AG04450 (cell line): Measurements from ENCODE around the gene STX2. TPM values are rescaled to one million over a fixed set of nuclear protein-coding genes. Genes with fewer than 3 reads are reported as not detected.

Experiments used
- CTCF ChIA-PET: fragments of 300-600, 350-600 bp; formaldehyde crosslinking; extraction: SDS; loops from one replicate; lab custom pipeline; 2022; ENCODE audit warnings: antibody characterized with exemption, inconsistent platforms; lab: Charles Lee
- POLR2A ChIA-PET: fragments of 350-600 bp; formaldehyde crosslinking; extraction: SDS; loops from one replicate; lab custom pipeline; 2021; ENCODE audit warnings: antibody characterized with exemption, inconsistent platforms; lab: Yijun Ruan, JAX
- DNase-seq: peaks from one replicate; pipeline ENCODE4 v3.0.0-alpha.2; 2011; ENCODE audit warnings: low read depth, low spot score
- H3K27ac ChIP-seq: one replicate; pipeline ENCODE4 v1.5.1; 2012; ENCODE audit warnings: low read depth, low read length, control low read depth
- H3K27me3 ChIP-seq: one replicate; pipeline ENCODE4 v1.6.0; 2012; ENCODE audit warnings: low read length; ENCODE audit not compliant: control insufficient read depth, insufficient read depth
- H3K4me3 ChIP-seq: 2 replicates; pipeline ENCODE4 v1.5.1; 2011; ENCODE audit warnings: mild to moderate bottlenecking, low read depth, low read length, control low read depth
- H3K9me3 ChIP-seq: 2 replicates; pipeline ENCODE4 v1.5.1; 2012; ENCODE audit warnings: low read length; ENCODE audit not compliant: control insufficient read depth, insufficient read depth
- polyA plus RNA-seq: library from polyadenylated mRNA; depleted of rRNA; stranded (reverse); fragments of >200 nt; gene quantifications from 2 replicates; pipeline ENCODE4 v1.2.3, GENCODE V29; 2011
- TF ChIP-seq, protein P1 (sequence below): IDR thresholded peaks from 2 replicates; pipeline ENCODE4 v1.5.1; 2011; ENCODE audit warnings: low read depth, low read length, control low read depth, inconsistent platforms

Gene STX2
- polyA plus RNA-seq, 1 experiment = 42.8 TPM

DNA sequence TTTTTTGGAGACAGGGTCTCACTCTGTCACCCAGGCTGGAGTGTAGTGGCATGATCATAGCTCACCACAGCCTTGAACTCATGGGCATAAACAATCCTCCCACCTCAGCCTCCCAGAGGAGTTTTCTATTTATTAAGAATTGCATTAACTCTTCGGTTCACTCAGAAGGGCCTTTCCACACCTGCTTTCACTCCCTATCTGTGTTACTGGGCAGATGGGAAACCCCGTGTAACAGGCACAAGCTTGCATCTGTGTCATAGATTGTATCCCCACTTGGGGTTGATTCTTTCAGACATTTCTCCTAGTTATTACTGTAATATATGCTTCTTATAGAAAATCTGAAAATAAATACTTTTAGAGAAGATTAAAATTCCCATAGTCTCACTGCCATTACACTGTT, 38.7 kb downstream of the STX2 start:
- ChIA-PET CTCF (interaction anchor here (1.2 kb wide), 1 partner anchor 70 kb away, joined by 3 read pairs; no protein-coding TSS in a partner anchor), POLR2A (no interaction called here)
- Histone ChIP-seq H3K4me3 (no peak overlapping the region), H3K9me3 (no peaks in the 10 kb centered on the region), H3K27ac (no peak overlapping the region), H3K27me3 (no peaks in the 10 kb centered on the region)
- DNase-seq = no peak
- TF ChIP-seq, protein P1, sequence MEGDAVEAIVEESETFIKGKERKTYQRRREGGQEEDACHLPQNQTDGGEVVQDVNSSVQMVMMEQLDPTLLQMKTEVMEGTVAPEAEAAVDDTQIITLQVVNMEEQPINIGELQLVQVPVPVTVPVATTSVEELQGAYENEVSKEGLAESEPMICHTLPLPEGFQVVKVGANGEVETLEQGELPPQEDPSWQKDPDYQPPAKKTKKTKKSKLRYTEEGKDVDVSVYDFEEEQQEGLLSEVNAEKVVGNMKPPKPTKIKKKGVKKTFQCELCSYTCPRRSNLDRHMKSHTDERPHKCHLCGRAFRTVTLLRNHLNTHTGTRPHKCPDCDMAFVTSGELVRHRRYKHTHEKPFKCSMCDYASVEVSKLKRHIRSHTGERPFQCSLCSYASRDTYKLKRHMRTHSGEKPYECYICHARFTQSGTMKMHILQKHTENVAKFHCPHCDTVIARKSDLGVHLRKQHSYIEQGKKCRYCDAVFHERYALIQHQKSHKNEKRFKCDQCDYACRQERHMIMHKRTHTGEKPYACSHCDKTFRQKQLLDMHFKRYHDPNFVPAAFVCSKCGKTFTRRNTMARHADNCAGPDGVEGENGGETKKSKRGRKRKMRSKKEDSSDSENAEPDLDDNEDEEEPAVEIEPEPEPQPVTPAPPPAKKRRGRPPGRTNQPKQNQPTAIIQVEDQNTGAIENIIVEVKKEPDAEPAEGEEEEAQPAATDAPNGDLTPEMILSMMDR = no peak

DNA sequence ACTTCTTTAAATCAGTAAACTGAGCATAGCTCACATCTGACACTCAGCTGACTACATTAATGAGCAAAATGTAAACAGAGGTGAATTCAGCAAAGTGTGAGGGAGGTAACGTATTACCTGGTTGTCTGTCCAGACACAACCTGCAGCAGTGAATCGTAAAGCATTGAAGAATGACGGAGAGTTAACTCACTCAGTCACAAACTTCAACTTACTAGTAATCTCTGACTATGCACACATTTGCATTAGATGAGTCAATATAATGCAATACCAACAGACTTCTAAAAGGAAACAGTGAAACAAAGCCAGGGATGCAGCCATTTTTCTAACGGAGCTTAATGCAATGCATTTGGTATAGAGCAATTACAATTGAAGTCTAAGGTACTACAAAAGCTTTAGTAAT, 40.0 kb downstream of the STX2 start:
- ChIA-PET CTCF (interaction anchor here (1.3 to 1.4 kb wide), 2 partner anchors 19 to 21 kb away, joined by 3 to 4 read pairs; no protein-coding TSS in a partner anchor), POLR2A (no interaction called here)

DNA sequence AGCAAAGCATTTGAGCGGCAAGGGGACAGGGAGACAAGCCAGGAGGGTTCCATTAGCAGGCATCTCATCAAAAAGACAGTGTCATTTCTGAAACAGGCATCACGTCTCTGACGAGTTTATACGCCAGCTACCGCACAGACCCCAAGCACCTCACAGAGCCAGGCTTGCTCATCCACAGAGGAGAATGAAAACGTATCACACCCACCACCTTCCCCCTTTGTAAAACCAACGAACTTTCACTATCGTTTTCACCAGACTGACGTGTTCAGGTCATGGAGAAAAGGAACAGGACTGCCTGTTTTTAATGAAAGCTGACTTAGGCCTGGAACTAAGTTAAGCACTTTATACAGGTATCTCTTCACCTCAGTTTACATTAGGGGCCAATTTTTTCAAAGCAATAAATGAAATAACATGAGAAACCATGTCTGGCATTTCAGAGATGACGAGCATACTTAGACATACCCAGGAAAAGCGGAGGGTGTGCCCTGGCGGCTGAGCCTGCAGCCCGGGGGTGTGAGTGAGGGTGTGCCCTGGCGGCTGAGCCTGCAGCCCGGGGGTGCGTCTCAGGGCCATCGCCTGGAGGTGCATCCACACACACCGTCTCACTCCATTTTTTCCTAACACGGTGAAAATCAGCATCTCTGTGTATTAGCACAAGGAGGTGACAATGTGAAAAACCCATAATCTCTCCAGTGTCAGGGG, 41.9 kb downstream of the STX2 start:
- TF ChIP-seq, protein P1 = no peak
- no peaks in the 10 kb centered on the region for H3K9me3 ChIP-seq
- POLR2A ChIA-PET = no interaction called here
- H3K4me3 ChIP-seq = no peak overlapping the region
- DNase-seq = no peak
- no peaks in the 10 kb centered on the region for H3K27me3 ChIP-seq
- CTCF ChIA-PET = no interaction called here
- no peak overlapping the region for H3K27ac ChIP-seq

More for the DNA sequence above, 40.0 kb downstream of the STX2 start:
- Histone ChIP-seq H3K27ac (no peak overlapping the region), H3K4me3 (no peak overlapping the region), H3K9me3 (no peaks in the 10 kb centered on the region), H3K27me3 (no peaks in the 10 kb centered on the region)
- TF ChIP-seq, protein P1 = no peak
- no peak for DNase-seq

DNA sequence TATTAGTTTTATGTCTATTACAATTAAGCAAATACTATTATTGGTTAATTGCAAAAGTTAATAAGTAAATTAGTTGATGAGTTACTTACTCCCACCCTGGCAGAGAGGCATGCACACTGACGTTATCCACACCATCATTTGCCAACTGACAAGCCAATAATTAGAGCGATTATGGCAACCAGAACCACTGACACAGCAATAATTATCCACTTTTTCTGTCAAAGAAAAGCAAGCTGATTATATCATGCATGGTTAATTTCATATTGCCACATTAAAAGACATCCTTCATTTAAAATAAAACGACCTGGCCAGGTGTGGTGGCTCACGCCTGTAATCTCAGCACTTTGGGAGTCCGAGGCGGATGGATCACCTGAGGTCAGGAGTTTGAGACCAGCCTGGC, 43.1 kb downstream of the STX2 start:
- Histone ChIP-seq H3K27me3 (no peaks in the 10 kb centered on the region), H3K4me3 (no peak overlapping the region), H3K9me3 (no peaks in the 10 kb centered on the region), H3K27ac (no peak overlapping the region)
- CTCF ChIA-PET = interaction anchor here (0.5 to 1.0 kb wide), 3 partner anchors 31 to 958 kb away, joined by 3 to 5 read pairs (median 3); no protein-coding TSS in a partner anchor
- DNase-seq = no peak
- POLR2A ChIA-PET = interaction anchor here (0.7 kb wide), 1 partner anchor 35 kb away, joined by 3 read pairs; no protein-coding TSS in a partner anchor
- TF ChIP-seq, protein P1 = no peak

DNA sequence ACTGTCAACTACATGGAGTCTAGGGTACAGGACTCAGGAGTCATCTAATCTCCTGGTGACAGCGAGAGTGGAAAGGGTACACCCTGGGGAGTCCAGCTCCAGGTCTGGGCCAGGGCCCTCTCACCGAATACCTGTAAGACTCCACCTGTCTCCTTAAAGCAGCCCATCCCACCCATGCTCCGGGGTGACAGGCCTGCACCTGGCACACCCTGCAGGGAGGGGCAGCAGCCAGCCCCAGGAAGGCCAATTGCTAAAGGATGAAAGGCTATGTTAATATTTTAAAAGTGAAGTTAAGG, 45.5 kb downstream of the STX2 start:
- ChIA-PET POLR2A (no interaction called here), CTCF (interaction anchor here (0.8 kb wide), 1 partner anchor 17 kb away, joined by 3 read pairs; no protein-coding TSS in a partner anchor)
- H3K9me3 ChIP-seq = no peaks in the 10 kb centered on the region
- DNase-seq = no peak
- H3K27ac ChIP-seq = no peak overlapping the region
- no peak overlapping the region for H3K4me3 ChIP-seq
- H3K27me3 ChIP-seq = no peaks in the 10 kb centered on the region
- TF ChIP-seq, protein P1 = no peak
